GM10847 (cell line): ENCODE measurements around the gene EXOC2.

Experiments used
- POLR2A ChIP-seq: IDR thresholded peaks from 2 replicates; pipeline ENCODE4 v1.6.1; 2011; ENCODE audit not compliant: insufficient read length; ENCODE audit errors: extremely low read depth

EXOC2 gene

GRCh38 chr6:599576-600448, 93.1 kb downstream of the EXOC2 start:
- TF ChIP-seq POLR2A = no peak

- no peak for TF ChIP-seq POLR2A
These were observed 99.1 kb downstream of the EXOC2 start for GRCh38 chr6:593907-594212.

GRCh38 chr6:593139-593906, 99.6 kb downstream of the EXOC2 start:
- TF ChIP-seq POLR2A = no peak

- no peak for TF ChIP-seq POLR2A
These were observed 103.8 kb downstream of the EXOC2 start for GRCh38 chr6:589090-589489.

- no peak for TF ChIP-seq POLR2A
These were observed 106.4 kb downstream of the EXOC2 start for GRCh38 chr6:586553-586952.

GRCh38 chr6:583635-584034, 109.3 kb downstream of the EXOC2 start:
- TF ChIP-seq POLR2A = no peak

GRCh38 chr6:583116-583515, 109.8 kb downstream of the EXOC2 start:
- TF ChIP-seq POLR2A = no peak

GRCh38 chr6:582370-582769, 110.6 kb downstream of the EXOC2 start:
- no peak for TF ChIP-seq POLR2A

- TF ChIP-seq POLR2A = no peak
These were observed 113.6 kb downstream of the EXOC2 start for GRCh38 chr6:579339-579738.

GRCh38 chr6:572596-573265, 120.2 kb downstream of the EXOC2 start:
- no peak for TF ChIP-seq POLR2A

- no peak for TF ChIP-seq POLR2A
These were observed 121.0 kb downstream of the EXOC2 start for GRCh38 chr6:571892-572291.

- TF ChIP-seq POLR2A = no peak
These were observed 122.1 kb downstream of the EXOC2 start for GRCh38 chr6:570825-571224.

- no peak for TF ChIP-seq POLR2A
These were observed 123.9 kb downstream of the EXOC2 start for GRCh38 chr6:568954-569523.

GRCh38 chr6:568085-568484, 124.9 kb downstream of the EXOC2 start:
- no peak for TF ChIP-seq POLR2A

GRCh38 chr6:563863-564262, 129.1 kb downstream of the EXOC2 start:
- TF ChIP-seq POLR2A = no peak
